ENCODE measurements around the gene SPOUT1.

The SPOUT1 gene

GRCh38 chr9:128836509-128837145, 7.0 kb upstream of the SPOUT1 start:
- DNase-seq = no peak

- DNase-seq = no peak
These were observed 5.9 kb upstream of the SPOUT1 start for GRCh38 chr9:128835246-128836210.

GRCh38 chr9:128833696-128834095, 4.1 kb upstream of the SPOUT1 start:
- no peak for DNase-seq

GRCh38 chr9:128828719-128829452, 708 bp downstream of the SPOUT1 start:
- DNase-seq = no peak

- no peak for DNase-seq
These were observed 1.3 kb downstream of the SPOUT1 start for GRCh38 chr9:128828267-128828666.

GRCh38 chr9:128825923-128826700, 3.5 kb downstream of the SPOUT1 start:
- no peak for DNase-seq

- no peak for DNase-seq
These were observed 4.7 kb downstream of the SPOUT1 start for GRCh38 chr9:128824911-128825310.

- DNase-seq = no peak
These were observed 5.6 kb downstream of the SPOUT1 start for GRCh38 chr9:128823903-128824406.

GRCh38 chr9:128823362-128823902, 6.2 kb downstream of the SPOUT1 start:
- no peak for DNase-seq

GRCh38 chr9:128822407-128823042, 7.1 kb downstream of the SPOUT1 start:
- DNase-seq = no peak

- no peak for DNase-seq
These were observed 7.8 kb downstream of the SPOUT1 start for GRCh38 chr9:128821584-128822406.

- no peak for DNase-seq
These were observed 8.7 kb downstream of the SPOUT1 start for GRCh38 chr9:128820665-128821583.

GRCh38 chr9:128819716-128820664, 9.6 kb downstream of the SPOUT1 start:
- peak in 1 of 2 experiments; percentile 20 for DNase-seq

GRCh38 chr9:128818839-128819715, 10.5 kb downstream of the SPOUT1 start:
- peak; percentile 51 to 59 for DNase-seq

- DNase-seq = peak; percentile 99
These were observed 11.3 kb downstream of the SPOUT1 start, which contains the start of gene ENDOG for GRCh38 chr9:128818099-128818838. TSS of gene ENDOG (plus strand) at chr9:128818500. CDS start at chr9:128818685, 185 bp downstream.

GRCh38 chr9:128810873-128811272, 18.7 kb downstream of the SPOUT1 start:
- DNase-seq = no peak
